Right lobe of liver (tissue), 6 donors: ENCODE measurements around the gene SUPT5H. TPM values are rescaled to one million over a fixed set of nuclear protein-coding genes. Genes with fewer than 3 reads are reported as not detected.

Experiments
- ATAC-seq, 4 donors: fragments of 200-7000 bp; cut with Tn5 transposase; one replicate each; pipeline ENCODE4 v1.9.1; 2020; ENCODE audit warnings: mild to moderate bottlenecking in 4 of 4, moderate library complexity in 4 of 4
- DNase-seq, 3 donors: peaks; one replicate each; pipeline ENCODE4 v3.0.0-alpha.2; 2020
- H3K27ac ChIP-seq, 3 donors: fragments of 200-600 bp; one replicate each; pipeline ENCODE4 v1.8.0; 2022
- H3K27me3 ChIP-seq, 2 donors: fragments of 200-600 bp; one replicate each; pipeline ENCODE4 v1.8.0; 2022
- H3K36me3 ChIP-seq, 4 donors: fragments of 200-600 bp; sonication (generic) in 1 of 4; one replicate each; pipeline versions ENCODE4 v1.5.1 to v1.8.0; 2017 to 2022; ENCODE audit warnings: control low read depth in 1 of 4
- H3K4me1 ChIP-seq, 4 donors: fragments of 200-600 bp; sonication (generic) in 1 of 4; one replicate each; pipeline versions ENCODE4 v1.5.1 to v1.8.0; 2017 to 2022; ENCODE audit warnings: control low read depth in 1 of 4
- H3K4me3 ChIP-seq, 3 donors: fragments of 200-600 bp; one replicate each; pipeline ENCODE4 v1.8.0; 2022
- H3K9me3 ChIP-seq, 4 donors: fragments of 200-600 bp; sonication (generic) in 1 of 4; one replicate each; pipeline versions ENCODE4 v1.5.1 to v1.8.0; 2017 to 2022; ENCODE audit warnings: control low read depth in 1 of 4
- CTCF ChIP-seq, 4 donors: fragments of 200-600 bp in 3 of 4; fragments of 450-650 bp in 1 of 4; IDR thresholded peaks; one replicate each; pipeline versions ENCODE4 v1.5.1 to v1.8.0; 2016 to 2022; ENCODE audit warnings: antibody characterized with exemption in 4 of 4, mild to moderate bottlenecking in 2 of 4
- POLR2A ChIP-seq: fragments of 450-650 bp; IDR thresholded peaks from one replicate; pipeline ENCODE4 v1.6.1; 2017; ENCODE audit warnings: antibody characterized with exemption, mild to moderate bottlenecking
- WGBS: methylation state at CpG from one replicate; pipeline ENCODE4 v1.1.6; 2018; ENCODE audit warnings: low coverage, low lambda C conversion rate; ENCODE audit not compliant: insufficient coverage; ENCODE audit errors: missing lambda C conversion rate; 5-methylcytosine and 5-hydroxymethylcytosine counted together
- intact Hi-C, 2 donors: fragments of 100-400 bp; cut with DNase I; formaldehyde crosslinking; loops; one replicate each; pipeline versions ENCODE4 v1.11.2 to v1.14.1; 2022
- total RNA-seq, 6 experiments: library from RNA; depleted of rRNA in 2 of 6; stranded (reverse); fragments of >200 nt in 2 of 6; fragmentation: NEBNext Ultra II Directional in 3 of 6; extraction: Animal tissue kit (Norgen Biotek cat#: 25700) in 3 of 6; gene quantifications; one replicate each; pipeline versions ENCODE4 v1.1.0 to v1.2.4, GENCODE V29; 2016 to 2023
- donor health status: DM: no; HTN: yes; CAD: no.
- donor health status: DM: no; HTN: no; CAD: no.
- donor health status: DM: no; HTN: no; CAD: no.
- donor health status: DM: no; HTN: yes; CAD: no.
- donor health status: DM: no; HTN: yes; CAD: no.

SUPT5H gene
- total RNA-seq, 6 experiments from 2014 or later: 42.3 to 60.8 (median 54.7) TPM

- Histone ChIP-seq H3K27ac (no peak overlapping the region), H3K9me3 (no peaks in the 10 kb centered on the region), H3K4me1 (peaks cover 0 to 17% (median 4%) of the 10 kb centered on the region in 4 donors), H3K4me3 (no peak overlapping the region), H3K36me3 (peaks cover 0 to 31% (median 19%) of the 10 kb centered on the region in 4 donors), H3K27me3 (no peaks in the 10 kb centered on the region)
- no peak for DNase-seq
- no CpG with 5 or more reads among the region's 8 CpGs for WGBS
- TF ChIP-seq POLR2A (no peak), CTCF (IDR thresholded peaks at IDR 0.05) (no peak)
- ATAC-seq: no peak
- intact Hi-C loops: loop anchor here in 1 of 2 donors (10.0 kb wide), 1 partner anchor 101 kb away; the partner anchor contains the start of gene EID2B
Observed at GRCh38 chr19:39433480-39434079, 11.8 kb upstream of the SUPT5H start.

GRCh38 chr19:39434123-39435076 is 11.0 kb upstream of the SUPT5H start:
- Histone ChIP-seq H3K27me3 (no peaks in the 10 kb centered on the region), H3K9me3 (no peaks in the 10 kb centered on the region), H3K27ac (no peak overlapping the region), H3K4me1 (peaks cover 0 to 17% (median 4%) of the 10 kb centered on the region in 4 donors), H3K4me3 (peak overlapping the region; percentile 92 to 98 (median 95)), H3K36me3 (peaks cover 0 to 31% (median 19%) of the 10 kb centered on the region in 4 donors)
- intact Hi-C loops: loop anchor here in 1 of 2 donors (10.0 kb wide), 1 partner anchor 100 kb away; the partner anchor contains the start of gene EID2B
- TF ChIP-seq CTCF (IDR thresholded peaks at IDR 0.05) (no peak), POLR2A (no peak)
- 28% methylated on average over 7 of the region's 10 CpGs for WGBS
- DNase-seq (no peak), ATAC-seq (no peak)

- TF ChIP-seq CTCF (IDR thresholded peaks at IDR 0.05): no peak
- peak; percentile 96 for TF ChIP-seq POLR2A
- DNase-seq: peak; percentile 99
- peaks cover 0 to 31% (median 19%) of the 10 kb centered on the region in 4 donors for H3K36me3 ChIP-seq
- H3K4me1 ChIP-seq: peaks cover 0 to 17% (median 4%) of the 10 kb centered on the region in 4 donors
- intact Hi-C loops: loop anchor here in 1 of 2 donors (10.0 kb wide), 1 partner anchor 99 kb away; the partner anchor contains the start of gene EID2B
- peak within 1 kb of the TSS; percentile 50 to 80 (median 53) for H3K27ac ChIP-seq
- H3K9me3 ChIP-seq: no peaks in the 10 kb centered on the region
- under 1% methylated on average over 45 of the region's 61 CpGs for WGBS
- no peaks in the 10 kb centered on the region for H3K27me3 ChIP-seq
- peak; percentile 97 to 100 (median 98) for ATAC-seq
- peak within 1 kb of the TSS; percentile 92 to 98 (median 95) for H3K4me3 ChIP-seq
Observed at GRCh38 chr19:39435499-39436349, 9.7 kb upstream of the SUPT5H start, which contains the start of gene RPS16. TSS of gene RPS16 (minus strand) at chr19:39435949. CDS start at chr19:39435895, 54 bp downstream.

GRCh38 chr19:39436350-39436716 is 9.0 kb upstream of the SUPT5H start:
- WGBS: 3% methylated on average over 2 of the region's 2 CpGs
- ATAC-seq (no peak), DNase-seq (no peak)
- TF ChIP-seq CTCF (IDR thresholded peaks at IDR 0.05): no peak
- TF ChIP-seq POLR2A: no peak
- H3K4me1 ChIP-seq: peaks cover 0 to 17% (median 4%) of the 10 kb centered on the region in 4 donors
- H3K36me3 ChIP-seq: peaks cover 0 to 31% (median 19%) of the 10 kb centered on the region in 4 donors
- H3K4me3 ChIP-seq: peak overlapping the region; percentile 92 to 98 (median 95)
- intact Hi-C loops: loop anchor here in 1 of 2 donors (10.0 kb wide), 1 partner anchor 98 kb away; the partner anchor contains the start of gene EID2B
- H3K27ac ChIP-seq: peak overlapping the region; percentile 36 to 53 (median 49)
- H3K9me3 ChIP-seq: no peaks in the 10 kb centered on the region
- H3K27me3 ChIP-seq: no peaks in the 10 kb centered on the region
